HG03565 (cell line): ENCODE data around the gene DEPDC1.
"Not testable (repeated sequence)": the region's sequence is repeated elsewhere in the genome, so short reads cannot be mapped to it uniquely, and the experiment has no call there.

Experiments
- ATAC-seq: cut with Tn5 transposase; IDR thresholded peaks from one replicate; pipeline ENCODE4 v1.9.1; 2021; ENCODE audit warnings: mild to moderate bottlenecking, moderate library complexity; ENCODE audit not compliant: unreplicated experiment

DEPDC1 gene

GRCh38 chr1:68496680-68497357 lies at the start of gene DEPDC1:
Gene DEPDC1, minus strand, starts transcription at chr1:68497082. Its CDS starts 83 bp downstream, at chr1:68496999.
- ATAC-seq = peak; percentile 95

GRCh38 chr1:68544651-68545050 lies 47.8 kb upstream of the DEPDC1 start:
- ATAC-seq = no peak

- ATAC-seq = no peak
These were observed 45.7 kb upstream of the DEPDC1 start for GRCh38 chr1:68542586-68542985.

DNA sequence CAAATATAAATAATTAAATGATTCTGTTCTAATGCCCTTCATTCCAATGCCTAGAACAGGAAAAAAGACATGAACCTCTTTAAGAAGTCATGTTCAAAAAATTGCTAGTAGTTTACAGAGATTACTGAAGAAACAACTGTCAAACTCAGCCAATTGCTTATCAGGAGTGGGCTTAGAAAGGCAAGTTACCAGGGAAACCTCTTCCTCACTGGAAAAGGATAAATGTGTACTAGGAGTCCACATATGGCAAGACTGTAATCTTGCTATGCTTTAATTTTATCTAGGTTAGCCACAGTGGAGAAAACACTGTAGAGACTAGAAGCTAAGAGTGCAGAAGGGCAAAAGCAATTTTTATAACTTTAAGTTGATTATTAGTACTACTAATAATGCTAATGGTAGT lies 42.1 kb upstream of the DEPDC1 start:
- no peak for ATAC-seq

DNA sequence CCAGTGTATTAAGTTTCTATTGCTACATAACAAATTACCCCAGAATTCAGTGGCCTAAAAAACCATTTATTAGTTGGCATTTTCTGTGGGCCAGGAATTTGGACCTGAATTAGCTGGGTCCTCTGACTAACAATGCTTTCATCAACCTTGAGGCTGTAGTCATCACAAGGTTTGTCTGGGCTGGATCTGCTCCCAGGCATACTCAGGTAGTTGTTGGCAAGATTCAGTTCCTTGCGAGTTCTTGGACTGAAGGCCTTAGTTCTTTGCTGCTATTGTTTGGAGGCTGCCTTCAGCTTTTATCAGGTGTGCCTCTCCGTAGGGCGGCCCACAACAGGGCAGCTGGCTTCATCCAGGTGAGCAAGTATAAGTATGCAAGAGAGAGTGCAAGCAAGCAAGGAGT lies 31.4 kb upstream of the DEPDC1 start:
- ATAC-seq = no peak

DNA sequence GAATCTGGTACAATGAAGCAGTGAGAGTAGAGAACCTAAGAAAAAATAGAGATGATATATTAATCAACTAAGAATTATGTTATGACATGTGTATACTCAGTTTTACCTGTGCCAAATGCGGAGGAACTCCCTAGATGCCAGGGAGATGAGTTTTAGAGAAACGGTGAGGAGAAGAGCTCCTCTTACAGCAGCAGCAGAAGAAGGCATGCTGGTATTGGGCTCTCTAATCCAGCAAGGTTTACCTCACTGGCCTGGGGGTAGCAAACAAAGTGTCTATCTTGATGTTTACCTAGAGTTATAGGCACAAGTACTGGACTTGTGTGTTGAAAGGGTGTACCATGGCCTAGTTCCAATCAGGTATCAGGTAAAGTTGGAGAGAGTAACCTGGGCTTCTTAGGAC lies 28.9 kb upstream of the DEPDC1 start:
- no peak for ATAC-seq

DNA sequence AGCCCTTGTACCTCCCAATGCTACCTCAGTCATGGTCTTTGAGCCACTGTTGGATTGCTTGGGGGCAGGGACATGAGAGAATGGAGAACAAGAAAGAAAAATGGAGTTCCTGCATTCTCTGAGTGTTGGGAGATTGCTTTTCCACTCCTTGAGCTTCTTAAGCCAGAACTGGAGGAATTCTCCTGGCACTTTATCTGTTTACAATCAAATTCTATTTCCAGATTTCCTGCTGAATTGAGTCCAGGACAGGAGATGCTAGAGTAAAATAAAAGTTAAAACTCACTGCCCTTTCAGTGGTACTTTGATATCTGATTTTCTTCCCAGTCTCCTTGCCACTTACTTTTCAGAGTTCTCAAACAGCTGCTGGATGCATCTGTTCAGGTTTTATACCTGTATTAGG lies 24.4 kb upstream of the DEPDC1 start:
- no peak for ATAC-seq

DNA sequence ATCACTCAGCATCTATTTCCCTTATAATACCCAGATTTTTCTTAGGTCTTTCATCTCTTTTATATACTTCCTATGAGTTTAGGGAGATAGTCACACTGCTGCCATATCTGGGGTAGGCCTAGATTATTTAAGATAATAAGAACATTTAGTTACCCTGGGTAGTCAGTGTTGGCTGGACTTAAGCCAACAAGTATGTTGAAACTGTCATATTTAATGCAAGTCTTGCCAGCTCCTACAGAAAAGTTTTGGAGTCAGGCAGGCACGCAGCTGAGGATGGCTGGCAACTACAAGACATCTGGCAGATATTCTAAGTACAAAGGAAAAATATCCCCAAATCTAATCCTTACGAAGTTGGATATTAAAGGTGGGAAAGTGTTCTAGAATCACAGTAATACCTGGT lies 19.2 kb upstream of the DEPDC1 start:
- no peak for ATAC-seq

DNA sequence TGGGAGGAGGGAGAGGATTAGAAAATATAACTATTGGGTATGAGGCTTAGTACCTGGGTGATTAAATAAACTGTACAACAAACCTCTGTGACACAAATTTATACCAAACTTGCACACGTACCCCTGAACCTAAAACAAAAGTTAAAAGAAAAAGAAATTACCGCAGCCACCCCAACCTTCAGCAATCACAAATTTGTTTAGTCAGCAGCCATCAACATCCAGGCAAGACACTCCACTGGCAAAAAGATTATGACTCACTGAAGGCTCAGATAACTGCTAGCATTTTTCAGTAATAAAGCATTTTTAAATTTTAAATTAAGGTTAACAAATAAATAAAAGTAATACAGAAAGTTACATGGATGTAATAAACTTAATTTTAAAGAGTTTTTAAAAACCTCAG lies 14.4 kb upstream of the DEPDC1 start:
- no peak for ATAC-seq

DNA sequence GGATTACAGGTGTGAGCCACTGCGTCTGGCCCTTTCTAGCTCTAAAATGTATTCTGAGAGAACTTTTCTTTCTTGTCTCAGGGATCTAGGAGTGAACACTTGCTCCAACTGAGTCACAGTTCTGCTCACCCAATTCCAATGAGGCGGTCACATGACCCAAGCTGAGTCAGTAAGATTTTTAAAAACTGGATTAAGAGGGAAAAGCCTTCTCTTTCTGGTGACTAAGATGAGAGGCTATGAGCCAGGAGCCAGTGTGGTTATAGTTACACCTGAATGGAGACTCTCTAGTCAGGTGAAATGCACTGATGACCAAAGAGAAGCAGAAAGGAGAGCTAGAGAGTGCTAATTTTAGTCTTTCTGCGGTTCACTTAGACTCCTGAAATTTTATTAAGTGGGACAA lies 9.5 kb upstream of the DEPDC1 start:
- no peak for ATAC-seq

GRCh38 chr1:68503085-68503484 lies 6.2 kb upstream of the DEPDC1 start:
- no peak for ATAC-seq

GRCh38 chr1:68497358-68497698 lies 446 bp upstream of the DEPDC1 start:
- ATAC-seq = peak; percentile 3

- ATAC-seq = no peak
These were observed 758 bp downstream of the DEPDC1 start for GRCh38 chr1:68495968-68496679.

- ATAC-seq = no peak
These were observed 1.4 kb downstream of the DEPDC1 start for GRCh38 chr1:68495532-68495931.

GRCh38 chr1:68493193-68493592 lies 3.7 kb downstream of the DEPDC1 start:
- ATAC-seq = no peak

- ATAC-seq = not testable (repeated sequence)
These were observed 4.6 kb downstream of the DEPDC1 start for GRCh38 chr1:68492255-68492654.

GRCh38 chr1:68490046-68490651 lies 6.7 kb downstream of the DEPDC1 start:
- no peak for ATAC-seq

DNA sequence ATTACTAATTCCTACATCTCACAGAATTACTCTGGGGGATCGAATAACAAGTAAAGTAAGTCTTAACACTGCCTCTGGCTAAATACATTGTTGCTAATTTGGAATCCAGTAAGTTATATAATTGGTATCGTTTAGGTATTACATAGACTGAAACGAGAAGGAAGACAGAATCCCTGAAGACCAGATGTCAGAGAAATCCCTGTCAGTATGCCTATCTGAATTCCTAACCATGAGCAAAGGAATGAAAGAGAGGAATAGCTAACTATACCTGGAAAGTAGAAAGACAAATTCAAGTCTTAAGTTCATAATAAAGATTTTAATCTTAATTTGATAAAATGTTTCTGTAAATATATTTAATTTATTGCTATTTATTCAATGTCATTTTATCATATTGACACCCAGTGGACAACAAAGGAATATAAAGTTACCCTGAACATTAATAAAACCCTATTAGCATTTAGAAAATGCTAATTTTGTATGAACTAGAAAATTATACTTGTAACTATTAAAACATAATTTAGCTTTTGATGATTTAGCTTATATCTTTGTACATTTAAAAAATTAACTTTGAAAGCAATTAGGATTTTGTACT lies 11.4 kb downstream of the DEPDC1 start:
- ATAC-seq = no peak

DNA sequence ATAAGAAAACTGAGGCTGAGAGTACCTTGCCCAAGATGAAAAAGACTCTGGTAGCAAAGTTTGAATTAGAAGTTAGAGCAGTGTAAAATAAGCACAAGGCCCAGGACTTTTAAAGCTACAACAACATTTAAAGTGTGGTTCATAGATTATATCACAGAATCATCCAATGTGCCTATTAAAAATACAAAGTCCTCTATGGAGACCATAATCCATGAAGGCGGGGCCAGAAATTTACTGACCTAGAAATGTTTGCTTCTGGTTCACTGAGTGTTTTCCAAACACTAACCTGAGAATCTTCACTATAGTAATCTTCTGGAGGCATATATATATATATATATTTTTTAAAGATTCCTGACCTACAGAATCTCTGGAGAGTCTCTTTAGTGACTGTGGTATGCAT lies 12.3 kb downstream of the DEPDC1 start:
- ATAC-seq = no peak

DNA sequence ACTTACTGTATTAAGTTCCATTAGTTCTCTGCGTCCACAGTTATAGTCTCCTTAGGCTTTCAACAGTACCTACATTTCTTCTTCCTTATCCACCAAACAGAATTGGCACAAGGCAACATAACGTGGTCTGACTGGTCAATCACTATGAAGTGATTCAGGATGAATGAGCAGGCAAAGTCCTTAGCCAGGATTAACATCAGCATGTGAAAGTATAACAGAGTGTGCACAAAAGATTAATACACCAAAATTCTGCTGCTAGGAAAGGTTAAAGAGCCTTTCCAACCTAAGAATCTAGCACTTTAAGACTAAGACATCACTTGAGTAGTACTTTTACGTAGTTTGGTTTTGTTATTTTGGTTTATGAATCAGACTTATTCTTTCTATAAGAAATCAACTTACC lies 15.8 kb downstream of the DEPDC1 start:
- no peak for ATAC-seq

- ATAC-seq = no peak
These were observed 17.4 kb downstream of the DEPDC1 start for GRCh38 chr1:68479501-68479900.

DNA sequence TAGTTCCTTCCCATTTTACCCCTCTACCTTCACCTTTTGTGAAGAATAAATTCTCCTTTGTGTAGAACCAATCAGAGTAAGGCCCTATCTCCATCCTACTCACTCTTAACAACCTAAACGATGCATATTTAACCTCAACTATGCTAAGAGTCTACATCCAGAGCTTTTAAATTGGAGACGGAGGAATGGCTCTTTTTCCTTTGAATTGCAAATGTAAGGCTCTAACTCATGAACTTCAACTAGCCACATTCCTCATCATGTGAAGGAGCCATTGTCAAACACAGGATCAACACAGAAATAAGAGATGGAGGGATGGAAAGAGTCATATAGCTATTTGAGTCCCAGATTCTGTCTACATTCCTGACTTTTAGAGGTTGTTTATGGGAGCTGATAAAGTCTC lies 18.2 kb downstream of the DEPDC1 start:
- no peak for ATAC-seq
